IgD-negative memory B cell (primary cell): ENCODE measurements around the gene C16orf90. TPM values are rescaled to one million over a fixed set of nuclear protein-coding genes. Genes with fewer than 3 reads are reported as not detected.
"Not testable (repeated sequence)": the region's sequence is repeated elsewhere in the genome, so short reads cannot be mapped to it uniquely, and the experiment has no call there.

ENCODE experiments used
- H3K27ac Mint-ChIP-seq, 3 donors: one replicate each; pipeline ENCODE4 v1.8.0; 2020 to 2022; ENCODE audit warnings: mild to moderate bottlenecking in 3 of 3, mixed read lengths in 3 of 3, moderate library complexity in 1 of 3
- H3K27me3 Mint-ChIP-seq: one replicate; pipeline ENCODE4 v1.8.0; 2021; ENCODE audit warnings: mixed read lengths
- H3K36me3 Mint-ChIP-seq: one replicate; pipeline ENCODE4 v1.8.0; 2020; ENCODE audit warnings: mild to moderate bottlenecking, mixed read lengths
- H3K4me1 Mint-ChIP-seq, 3 donors: one replicate each; pipeline ENCODE4 v1.8.0; 2020 to 2022; ENCODE audit warnings: mixed read lengths in 3 of 3, mild to moderate bottlenecking in 1 of 3
- H3K4me3 Mint-ChIP-seq, 4 donors: one replicate each; pipeline ENCODE4 v1.8.0; 2020 to 2022; ENCODE audit warnings: mild to moderate bottlenecking in 4 of 4, mixed read lengths in 4 of 4, moderate library complexity in 3 of 4
- H3K9me3 Mint-ChIP-seq, 3 donors: one replicate each; pipeline ENCODE4 v1.8.0; 2020 to 2021; ENCODE audit warnings: mixed read lengths in 3 of 3, mild to moderate bottlenecking in 1 of 3
- polyA plus RNA-seq: library from polyadenylated mRNA; unstranded; fragments of 300-500 nt; fragmentation: Illumina TruSeq; gene quantifications from one replicate; pipeline ENCODE4 v1.2.3, GENCODE V29; 2021

C16orf90 gene, protein sequence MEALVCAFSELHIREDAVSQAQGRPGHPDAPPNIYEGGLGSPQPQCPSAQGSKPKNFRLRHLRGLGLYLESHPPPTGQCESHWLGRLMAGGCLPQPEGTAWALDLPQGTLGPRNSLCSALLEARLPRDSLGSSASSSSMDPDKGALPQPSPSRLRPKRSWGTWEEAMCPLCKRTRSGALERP
- not detected for polyA plus RNA-seq

GRCh38 chr16:3495176-3495575 lies at the start of gene C16orf90:
C16orf90 (minus strand) TSS chr16:3495489; CDS start chr16:3495421, 68 bp downstream.
- no peaks in the 10 kb centered on the region for H3K27me3 Mint-ChIP-seq
- no peaks in the 10 kb centered on the region for H3K9me3 Mint-ChIP-seq
- H3K27ac Mint-ChIP-seq, result no peak within 1 kb of the TSS
- no peak within 1 kb of the TSS for H3K4me3 Mint-ChIP-seq
- no peaks in the 10 kb centered on the region for H3K36me3 Mint-ChIP-seq
- H3K4me1 Mint-ChIP-seq, result peaks cover 0 to 3% (median 2%) of the 10 kb centered on the region in 3 donors

DNA sequence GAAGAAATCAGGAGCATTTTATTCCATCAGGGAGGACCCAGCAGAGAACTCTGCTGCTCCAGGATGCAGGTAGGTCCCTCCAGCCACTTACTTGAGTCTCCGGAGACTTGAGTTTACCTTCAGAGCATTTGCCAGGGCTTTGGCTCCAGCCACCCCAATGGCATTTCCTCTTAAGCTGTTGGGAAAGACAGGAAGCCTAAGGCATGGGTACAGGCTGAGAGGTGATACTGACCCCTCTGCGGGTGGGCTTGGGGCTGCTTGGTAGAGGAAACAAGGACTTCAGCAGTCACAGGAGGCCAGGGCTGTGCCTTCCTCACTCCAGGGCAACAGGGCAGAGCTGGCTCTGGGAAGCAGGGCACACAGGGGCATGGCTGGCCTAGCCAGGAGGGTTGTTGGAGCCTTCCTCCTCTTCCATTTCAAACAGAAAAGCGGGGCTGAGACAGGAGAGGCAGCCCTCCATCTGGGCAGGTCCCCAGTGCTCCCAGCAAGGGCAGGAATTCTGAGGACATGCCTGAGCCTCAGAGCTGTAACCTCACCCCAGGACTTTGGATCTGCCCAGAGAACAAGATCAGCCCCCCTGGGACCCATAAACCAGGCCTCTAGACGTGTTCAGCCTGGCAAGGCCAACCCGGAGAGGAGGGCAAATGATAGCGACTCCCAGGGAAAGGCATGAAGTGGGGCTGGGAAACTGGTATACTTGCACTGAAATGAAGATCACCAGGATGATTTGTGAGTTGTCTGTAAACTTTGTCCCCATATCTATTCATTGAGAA lies 47.5 kb upstream of the C16orf90 start:
- no peaks in the 10 kb centered on the region for H3K9me3 Mint-ChIP-seq
- no peak overlapping the region for H3K4me3 Mint-ChIP-seq
- peaks cover 5 to 8% (median 5%) of the 10 kb centered on the region in 3 donors for H3K4me1 Mint-ChIP-seq
- H3K27ac Mint-ChIP-seq, result no peak overlapping the region
- H3K36me3 Mint-ChIP-seq, result peaks cover 7% of the 10 kb centered on the region
- no peaks in the 10 kb centered on the region for H3K27me3 Mint-ChIP-seq

DNA sequence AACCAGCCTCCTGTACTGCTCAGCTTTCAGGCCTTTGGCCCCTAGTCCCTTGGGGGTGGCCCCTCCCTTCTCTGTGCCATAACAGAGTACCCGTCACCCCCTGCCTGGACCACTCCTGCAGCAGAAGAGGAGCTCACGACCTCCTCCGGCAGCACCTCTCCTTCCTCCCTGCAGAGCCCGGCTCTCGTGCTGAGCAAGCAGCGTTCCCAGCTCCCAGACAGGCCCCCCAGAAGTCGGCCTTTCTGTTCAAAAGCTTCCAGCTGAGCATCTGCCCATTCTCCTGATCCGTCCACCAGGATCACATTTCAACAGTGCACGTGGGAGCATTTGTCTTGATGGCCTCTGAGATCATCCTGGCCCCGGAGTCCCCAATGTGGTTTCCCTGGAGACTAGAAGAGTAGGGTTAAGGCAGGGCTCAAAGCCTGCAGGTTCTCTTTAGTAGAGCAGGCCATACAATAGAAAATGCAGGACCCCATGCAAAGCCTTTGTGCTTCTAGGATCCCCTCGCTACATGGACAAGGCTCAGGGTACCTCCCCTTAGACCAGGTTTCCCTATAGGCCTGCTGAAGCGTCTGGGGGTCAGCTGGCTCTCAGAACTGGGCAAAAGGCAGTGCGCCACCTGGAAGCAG lies 46.4 kb upstream of the C16orf90 start:
- Mint-ChIP-seq H3K9me3 (no peaks in the 10 kb centered on the region), H3K4me3 (no peak overlapping the region), H3K4me1 (peaks cover 0 to 3% (median 2%) of the 10 kb centered on the region in 3 donors), H3K27ac (peak overlapping the region in 1 of 3 donors; percentile 53), H3K36me3 (peaks cover 7% of the 10 kb centered on the region), H3K27me3 (no peaks in the 10 kb centered on the region)

GRCh38 chr16:3538222-3538621 lies 42.9 kb upstream of the C16orf90 start:
- Mint-ChIP-seq H3K4me1 (peaks cover 0 to 7% (median 2%) of the 10 kb centered on the region in 3 donors), H3K36me3 (peaks cover 3% of the 10 kb centered on the region), H3K4me3 (no peak overlapping the region), H3K27ac (peak overlapping the region in 2 of 3 donors; percentile 16 to 86), H3K9me3 (no peaks in the 10 kb centered on the region), H3K27me3 (no peaks in the 10 kb centered on the region)

DNA sequence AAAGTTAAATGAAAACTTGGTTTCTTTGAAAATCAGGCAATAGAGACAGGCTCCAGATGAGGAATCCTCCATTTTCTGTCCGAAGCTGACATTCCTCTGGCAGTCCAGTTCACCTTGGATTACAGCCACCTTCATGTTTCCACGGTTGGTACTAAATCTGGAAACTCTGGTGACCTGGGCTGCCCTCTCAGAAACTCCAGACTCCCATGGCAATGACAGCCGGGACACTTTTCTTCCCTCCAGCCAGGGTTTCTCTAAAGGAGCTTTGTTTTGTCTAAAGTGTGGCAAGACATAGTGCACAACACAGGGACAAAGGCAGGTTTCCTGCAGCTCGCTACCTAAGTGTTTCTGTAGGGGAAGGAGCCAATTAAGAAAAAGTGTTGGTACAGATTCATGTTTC lies 41.6 kb upstream of the C16orf90 start:
- peak overlapping the region in 1 of 4 donors; percentile 17 for H3K4me3 Mint-ChIP-seq
- H3K27me3 Mint-ChIP-seq, result no peaks in the 10 kb centered on the region
- H3K27ac Mint-ChIP-seq, result peak overlapping the region in 1 of 3 donors; percentile 63
- H3K36me3 Mint-ChIP-seq, result peaks cover 3% of the 10 kb centered on the region
- peaks cover 0 to 7% (median 2%) of the 10 kb centered on the region in 3 donors for H3K4me1 Mint-ChIP-seq
- no peaks in the 10 kb centered on the region for H3K9me3 Mint-ChIP-seq

- H3K4me3 Mint-ChIP-seq, result no peak overlapping the region
- peak overlapping the region in 2 of 3 donors; percentile 59 to 68 for H3K27ac Mint-ChIP-seq
These were observed 41.0 kb upstream of the C16orf90 start for GRCh38 chr16:3536271-3536731.

DNA sequence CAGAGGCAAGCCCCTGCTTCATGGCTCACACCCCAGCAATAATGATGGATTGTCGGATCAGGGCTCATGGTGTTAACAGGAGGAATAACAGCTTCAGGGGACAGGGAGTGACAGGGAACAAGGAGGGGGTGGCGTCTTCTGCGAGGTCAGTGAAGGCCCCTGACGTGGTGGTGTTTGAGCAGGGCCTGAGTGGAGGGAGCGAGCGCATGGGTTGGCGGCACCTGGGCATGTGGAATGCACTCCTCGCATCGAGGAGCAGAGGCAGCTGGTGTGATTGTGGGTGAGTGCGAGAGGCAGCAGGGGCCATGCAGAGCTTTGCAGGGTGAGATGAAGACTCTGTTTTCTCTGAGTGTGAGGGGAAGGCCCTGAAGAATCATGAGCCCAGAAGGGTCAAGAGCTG lies 38.8 kb upstream of the C16orf90 start:
- Mint-ChIP-seq H3K36me3 (no peaks in the 10 kb centered on the region), H3K27me3 (no peaks in the 10 kb centered on the region), H3K4me3 (peak overlapping the region in 1 of 4 donors; percentile 46), H3K9me3 (no peaks in the 10 kb centered on the region), H3K27ac (peak overlapping the region in 2 of 3 donors; percentile 27 to 83), H3K4me1 (peaks cover 0 to 7% (median 2%) of the 10 kb centered on the region in 3 donors)

More at GRCh38 chr16:3536271-3536731, 41.0 kb upstream of the C16orf90 start:
- Mint-ChIP-seq H3K36me3 (peaks cover 3% of the 10 kb centered on the region), H3K27me3 (no peaks in the 10 kb centered on the region), H3K9me3 (no peaks in the 10 kb centered on the region), H3K4me1 (peaks cover 0 to 7% (median 2%) of the 10 kb centered on the region in 3 donors)

DNA sequence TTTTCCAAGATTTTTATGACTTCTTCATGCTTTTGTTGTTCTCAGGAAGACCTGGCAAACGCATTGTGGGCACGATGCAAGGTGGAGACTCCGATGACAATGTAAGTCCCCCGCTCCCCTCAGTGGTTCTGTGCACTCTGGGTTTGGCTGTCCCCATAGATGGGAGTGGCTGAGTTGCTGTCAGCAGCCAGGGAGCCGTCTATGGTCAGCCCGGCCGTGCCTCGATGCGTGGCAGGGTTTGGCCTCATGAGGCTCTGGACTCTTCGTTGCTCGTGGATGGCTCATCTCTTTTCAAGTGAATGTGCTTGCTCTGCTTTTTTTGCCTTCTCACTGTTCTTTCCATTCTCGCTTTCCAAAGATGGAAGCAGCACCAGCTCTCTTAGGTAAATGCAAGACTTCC lies 37.5 kb upstream of the C16orf90 start:
- no peak overlapping the region for H3K27ac Mint-ChIP-seq
- peaks cover 2% of the 10 kb centered on the region for H3K36me3 Mint-ChIP-seq
- no peaks in the 10 kb centered on the region for H3K9me3 Mint-ChIP-seq
- no peaks in the 10 kb centered on the region for H3K27me3 Mint-ChIP-seq
- peaks cover 0 to 13% (median 5%) of the 10 kb centered on the region in 3 donors for H3K4me1 Mint-ChIP-seq
- H3K4me3 Mint-ChIP-seq, result no peak overlapping the region

- H3K27me3 Mint-ChIP-seq, result no peaks in the 10 kb centered on the region
- no peak overlapping the region for H3K27ac Mint-ChIP-seq
- H3K9me3 Mint-ChIP-seq, result no peaks in the 10 kb centered on the region
- H3K4me3 Mint-ChIP-seq, result no peak overlapping the region
- H3K4me1 Mint-ChIP-seq, result peaks cover 0 to 6% (median 4%) of the 10 kb centered on the region in 3 donors
- peaks cover 2% of the 10 kb centered on the region for H3K36me3 Mint-ChIP-seq
These were observed 35.2 kb upstream of the C16orf90 start for GRCh38 chr16:3530371-3530914.

- no peak overlapping the region for H3K27ac Mint-ChIP-seq
- no peaks in the 10 kb centered on the region for H3K9me3 Mint-ChIP-seq
- peaks cover 4% of the 10 kb centered on the region for H3K36me3 Mint-ChIP-seq
- no peaks in the 10 kb centered on the region for H3K27me3 Mint-ChIP-seq
- peaks cover 0 to 6% (median 4%) of the 10 kb centered on the region in 3 donors for H3K4me1 Mint-ChIP-seq
- no peak overlapping the region for H3K4me3 Mint-ChIP-seq
These were observed 33.9 kb upstream of the C16orf90 start for GRCh38 chr16:3529175-3529574.

DNA sequence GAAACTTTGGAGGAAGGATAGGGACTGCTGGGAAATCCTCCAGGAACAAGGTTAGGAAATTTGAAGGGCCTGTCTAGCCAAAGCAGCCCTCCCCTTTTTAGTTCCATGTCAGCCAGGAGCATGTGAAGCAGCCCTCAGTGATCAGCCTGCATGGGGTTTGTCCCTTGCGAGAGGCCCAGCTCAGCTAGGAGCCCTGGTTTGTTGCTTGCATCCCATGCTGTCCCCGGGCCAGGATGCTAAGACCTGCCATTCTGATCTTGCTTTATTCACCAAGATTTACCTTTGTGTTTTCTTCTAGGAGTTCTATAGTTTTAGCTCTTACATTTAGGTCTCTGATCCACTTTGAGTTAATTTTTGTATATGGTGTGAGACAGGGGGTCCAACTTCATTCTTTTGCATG lies 33.1 kb upstream of the C16orf90 start:
- no peak overlapping the region for H3K4me3 Mint-ChIP-seq
- peaks cover 0 to 6% (median 4%) of the 10 kb centered on the region in 3 donors for H3K4me1 Mint-ChIP-seq
- H3K27ac Mint-ChIP-seq, result no peak overlapping the region
- H3K9me3 Mint-ChIP-seq, result no peaks in the 10 kb centered on the region
- H3K27me3 Mint-ChIP-seq, result no peaks in the 10 kb centered on the region
- peaks cover 4% of the 10 kb centered on the region for H3K36me3 Mint-ChIP-seq

GRCh38 chr16:3527216-3527829 lies 32.0 kb upstream of the C16orf90 start:
- H3K27ac Mint-ChIP-seq, H3K9me3 Mint-ChIP-seq, H3K36me3 Mint-ChIP-seq, H3K27me3 Mint-ChIP-seq, H3K4me1 Mint-ChIP-seq: not testable (repeated sequence)
- H3K4me3 Mint-ChIP-seq, result peak overlapping the region in 1 of 4 donors; percentile 63

- Mint-ChIP-seq H3K36me3 (peaks cover 4% of the 10 kb centered on the region), H3K27me3 (no peaks in the 10 kb centered on the region), H3K4me1 (peaks cover 0 to 6% (median 4%) of the 10 kb centered on the region in 3 donors), H3K9me3 (no peaks in the 10 kb centered on the region), H3K4me3 (no peak overlapping the region), H3K27ac (peak overlapping the region in 1 of 3 donors; percentile 39)
These were observed 30.7 kb upstream of the C16orf90 start for GRCh38 chr16:3525951-3526350.

DNA sequence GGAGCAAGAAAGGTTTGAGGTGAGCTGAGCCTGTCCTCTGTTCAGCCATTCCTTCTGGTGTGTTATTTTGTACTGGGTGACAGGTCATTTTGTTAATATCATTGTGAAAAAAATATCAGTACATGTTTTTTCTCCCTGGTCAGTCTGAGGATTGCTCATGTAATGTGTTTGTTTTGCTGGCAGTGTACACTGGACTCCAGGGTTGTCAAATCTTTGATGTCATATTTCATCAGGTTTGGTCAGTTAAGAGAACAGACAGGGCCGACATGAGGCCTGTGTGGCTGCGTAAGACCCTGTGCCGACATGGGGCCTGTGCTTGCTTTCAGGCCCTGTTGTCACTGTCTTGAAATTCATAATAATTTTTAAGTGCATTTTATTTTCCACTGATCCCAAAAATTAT lies 28.0 kb upstream of the C16orf90 start:
- Mint-ChIP-seq H3K36me3 (peaks cover 6% of the 10 kb centered on the region), H3K27me3 (no peaks in the 10 kb centered on the region), H3K4me1 (peaks cover 0 to 4% (median 4%) of the 10 kb centered on the region in 3 donors), H3K4me3 (no peak overlapping the region), H3K9me3 (no peaks in the 10 kb centered on the region), H3K27ac (no peak overlapping the region)
